Left lung (tissue), 10 donors: ENCODE data around the gene PKHD1. TPM values are rescaled to one million over a fixed set of nuclear protein-coding genes. Genes with fewer than 3 reads are reported as not detected.

Experiments used
- ATAC-seq: fragments of 200-7000 bp; cut with Tn5 transposase; one replicate; pipeline ENCODE4 v1.9.1; 2020; ENCODE audit warnings: moderate library complexity
- DNase-seq, 4 donors: peaks; one replicate each; pipeline ENCODE4 v3.0.0-alpha.2; 2013 to 2020
- H3K27ac ChIP-seq, 2 donors: fragments of 200-600 bp; sonication (generic) in 1 of 2; one replicate each; pipeline versions ENCODE4 v1.5.0 to v1.8.0; 2020 to 2021
- H3K27me3 ChIP-seq, 2 donors: fragments of 200-600 bp; sonication (generic) in 1 of 2; one replicate each; pipeline versions ENCODE4 v1.5.0 to v1.8.0; 2020 to 2021
- H3K36me3 ChIP-seq, 2 donors: fragments of 200-600 bp; sonication (generic) in 1 of 2; one replicate each; pipeline versions ENCODE4 v1.5.0 to v1.8.0; 2020 to 2021
- H3K4me1 ChIP-seq, 2 donors: fragments of 200-600 bp; one replicate each; pipeline ENCODE4 v1.8.0; 2021
- H3K4me3 ChIP-seq, 2 donors: fragments of 200-600 bp; sonication (generic) in 1 of 2; one replicate each; pipeline versions ENCODE4 v1.5.0 to v1.8.0; 2020 to 2021; ENCODE audit warnings: mild to moderate bottlenecking in 1 of 2
- H3K9me3 ChIP-seq, 2 donors: fragments of 200-600 bp; sonication (generic) in 1 of 2; one replicate each; pipeline versions ENCODE4 v1.5.0 to v1.8.0; 2020 to 2021
- CTCF ChIP-seq, 2 donors: fragments of 200-600 bp; sonication (generic) in 1 of 2; IDR thresholded peaks; one replicate each; pipeline versions ENCODE4 v1.5.0 to v1.8.0; 2021; ENCODE audit warnings: antibody characterized with exemption in 2 of 2
- intact Hi-C, 2 donors: fragments of 100-400 bp; cut with DNase I; formaldehyde crosslinking; loops; one replicate each; pipeline versions ENCODE4 v1.11.2 to v1.14.2; 2022
- polyA plus RNA-seq, 6 donors: library from polyadenylated mRNA; unstranded; fragments of 120-200 nt; gene quantifications; one replicate each; pipeline ENCODE4 v1.2.1, GENCODE V29; 2013; ENCODE audit not compliant: insufficient read length in 6 of 6
- total RNA-seq, 2 donors: library from RNA; stranded (reverse); fragmentation: NEBNext Ultra II Directional; extraction: Animal tissue kit (Norgen Biotek cat#: 25700); gene quantifications; one replicate each; pipeline ENCODE4 v1.2.1, GENCODE V29; 2021
- donor health status: DM: no; HTN: yes; CAD: no.
- donor health status: DM: no; HTN: no; CAD: no.

The PKHD1 gene
- total and polyA plus RNA-seq, 8 donors: 0.29 to 7.9 (median 6.2) TPM

DNA sequence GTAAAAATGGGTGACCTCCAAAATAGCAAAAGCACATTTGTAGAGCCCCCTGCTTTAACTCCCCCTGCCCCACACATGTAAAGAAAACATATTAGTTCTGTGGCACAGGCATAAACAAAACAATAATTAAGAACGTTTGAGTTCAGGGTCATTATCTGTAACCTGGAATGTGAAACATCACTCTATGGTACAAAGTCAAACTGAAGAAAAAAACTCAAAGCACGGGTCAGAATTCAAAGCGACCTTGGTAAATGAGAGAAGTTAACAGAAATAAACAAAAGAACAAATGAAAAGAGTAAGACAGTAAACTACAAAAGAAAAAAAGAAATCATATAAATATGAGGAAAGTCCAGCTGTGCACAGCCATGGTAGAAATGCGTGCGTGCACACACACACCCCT is 67.5 kb downstream of the PKHD1 start:
- no peak for TF ChIP-seq CTCF (IDR thresholded peaks at IDR 0.05)
- no peaks in the 10 kb centered on the region for H3K36me3 ChIP-seq
- peaks cover 0 to 4% of the 10 kb centered on the region in 2 donors for H3K27me3 ChIP-seq
- ATAC-seq: no peak
- no peak for DNase-seq
- no peak overlapping the region for H3K4me3 ChIP-seq
- no peak overlapping the region for H3K27ac ChIP-seq
- H3K4me1 ChIP-seq: no peaks in the 10 kb centered on the region
- H3K9me3 ChIP-seq: no peaks in the 10 kb centered on the region
- intact Hi-C loops: loop anchor here in 1 of 2 donors (10.0 kb wide), 2 partner anchors 165 to 1205 kb away; partner anchors contain the start of gene TFAP2B

- no peak for TF ChIP-seq CTCF (IDR thresholded peaks at IDR 0.05)
- intact Hi-C loops: no loop called here
- H3K4me1 ChIP-seq: no peaks in the 10 kb centered on the region
- H3K27me3 ChIP-seq: peaks cover 0 to 4% of the 10 kb centered on the region in 2 donors
- no peak overlapping the region for H3K27ac ChIP-seq
- no peaks in the 10 kb centered on the region for H3K9me3 ChIP-seq
- DNase-seq (no peak), ATAC-seq (peak; percentile 42)
- H3K4me3 ChIP-seq: no peak overlapping the region
- no peaks in the 10 kb centered on the region for H3K36me3 ChIP-seq
Measured at GRCh38 chr6:52019092-52019491, 68.3 kb downstream of the PKHD1 start.

GRCh38 chr6:52016915-52017748 is 70.3 kb downstream of the PKHD1 start:
- no peak for TF ChIP-seq CTCF (IDR thresholded peaks at IDR 0.05)
- Histone ChIP-seq H3K36me3 (no peaks in the 10 kb centered on the region), H3K4me3 (no peak overlapping the region), H3K4me1 (no peaks in the 10 kb centered on the region), H3K27me3 (peaks cover 0 to 4% of the 10 kb centered on the region in 2 donors), H3K27ac (no peak overlapping the region), H3K9me3 (no peaks in the 10 kb centered on the region)
- ATAC-seq (no peak), DNase-seq (no peak)
- intact Hi-C loops: no loop called here

- no peak overlapping the region for H3K4me3 ChIP-seq
- H3K27me3 ChIP-seq: no peaks in the 10 kb centered on the region
- no peak for TF ChIP-seq CTCF (IDR thresholded peaks at IDR 0.05)
- no peaks in the 10 kb centered on the region for H3K36me3 ChIP-seq
- DNase-seq (no peak), ATAC-seq (no peak)
- H3K4me1 ChIP-seq: no peaks in the 10 kb centered on the region
- no peak overlapping the region for H3K27ac ChIP-seq
- intact Hi-C loops: no loop called here
- H3K9me3 ChIP-seq: no peaks in the 10 kb centered on the region
Measured at GRCh38 chr6:52015953-52016352, 71.5 kb downstream of the PKHD1 start.

- DNase-seq (no peak), ATAC-seq (no peak)
- intact Hi-C loops: no loop called here
- no peaks in the 10 kb centered on the region for H3K36me3 ChIP-seq
- no peaks in the 10 kb centered on the region for H3K4me1 ChIP-seq
- H3K9me3 ChIP-seq: no peaks in the 10 kb centered on the region
- no peak overlapping the region for H3K27ac ChIP-seq
- no peaks in the 10 kb centered on the region for H3K27me3 ChIP-seq
- no peak for TF ChIP-seq CTCF (IDR thresholded peaks at IDR 0.05)
- H3K4me3 ChIP-seq: no peak overlapping the region
Measured at GRCh38 chr6:52014391-52014790, 73.0 kb downstream of the PKHD1 start.
